NCI-H1105 treated with DMSO at 0.1 percent for 48 hours (cell line): ENCODE measurements around the gene POM121L2.
"Not testable (repeated sequence)": the region's sequence is repeated elsewhere in the genome, so short reads cannot be mapped to it uniquely, and the experiment has no call there.

ENCODE experiments used
- DNase-seq: peaks from one replicate; lab custom pipeline; 2025; lab: John Stamatoyannopoulos, UW

Gene POM121L2

DNA sequence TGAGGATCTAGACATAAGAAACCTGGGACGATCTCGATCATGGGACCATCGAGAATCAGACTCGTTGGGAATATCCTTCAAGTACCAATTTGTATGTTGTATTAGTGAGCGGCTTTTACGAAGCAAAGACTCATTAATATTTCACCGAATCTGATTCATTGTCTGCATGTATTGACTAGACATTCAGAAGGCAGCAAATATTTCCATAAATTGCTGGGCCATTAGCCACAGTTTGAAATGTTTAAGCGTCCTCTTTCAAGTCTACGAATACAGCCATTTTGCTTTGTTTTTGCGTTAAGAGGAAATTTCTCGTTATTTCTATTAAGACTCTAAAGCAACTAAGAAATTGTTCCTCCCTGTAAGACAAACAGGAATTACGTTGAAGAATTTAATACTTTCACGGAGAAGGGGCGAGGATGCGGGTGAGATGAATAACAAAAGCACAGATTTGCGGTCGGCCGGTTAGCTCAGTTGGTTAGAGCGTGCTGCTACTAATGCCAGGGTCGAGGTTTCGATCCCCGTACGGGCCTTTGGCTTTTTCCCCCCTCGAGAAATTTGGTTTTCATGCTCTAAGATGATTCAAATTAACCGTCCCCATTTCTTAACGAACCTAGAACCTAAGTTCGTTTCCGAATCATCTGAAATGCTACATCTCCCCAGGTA is 18.5 kb downstream of the POM121L2 start:
- peak; percentile 70 for DNase-seq

DNA sequence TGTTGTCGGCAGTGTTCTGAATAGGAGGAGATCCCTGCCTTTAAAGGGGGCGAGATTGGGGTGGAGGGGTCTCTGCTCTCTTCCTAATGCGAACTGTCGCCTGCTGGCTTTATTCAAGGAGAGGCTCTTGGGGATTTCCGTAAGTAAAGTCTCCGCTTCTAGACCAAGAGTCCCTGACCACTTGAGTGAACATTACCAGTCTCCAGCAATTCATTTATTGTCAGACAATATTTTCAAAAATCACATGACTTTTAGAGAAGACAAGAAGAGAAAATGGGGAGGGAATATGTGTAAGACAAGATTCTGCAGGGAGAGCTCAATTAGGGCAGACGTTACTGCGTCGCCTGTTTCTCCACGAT is 21.2 kb downstream of the POM121L2 start:
- no peak for DNase-seq

DNA sequence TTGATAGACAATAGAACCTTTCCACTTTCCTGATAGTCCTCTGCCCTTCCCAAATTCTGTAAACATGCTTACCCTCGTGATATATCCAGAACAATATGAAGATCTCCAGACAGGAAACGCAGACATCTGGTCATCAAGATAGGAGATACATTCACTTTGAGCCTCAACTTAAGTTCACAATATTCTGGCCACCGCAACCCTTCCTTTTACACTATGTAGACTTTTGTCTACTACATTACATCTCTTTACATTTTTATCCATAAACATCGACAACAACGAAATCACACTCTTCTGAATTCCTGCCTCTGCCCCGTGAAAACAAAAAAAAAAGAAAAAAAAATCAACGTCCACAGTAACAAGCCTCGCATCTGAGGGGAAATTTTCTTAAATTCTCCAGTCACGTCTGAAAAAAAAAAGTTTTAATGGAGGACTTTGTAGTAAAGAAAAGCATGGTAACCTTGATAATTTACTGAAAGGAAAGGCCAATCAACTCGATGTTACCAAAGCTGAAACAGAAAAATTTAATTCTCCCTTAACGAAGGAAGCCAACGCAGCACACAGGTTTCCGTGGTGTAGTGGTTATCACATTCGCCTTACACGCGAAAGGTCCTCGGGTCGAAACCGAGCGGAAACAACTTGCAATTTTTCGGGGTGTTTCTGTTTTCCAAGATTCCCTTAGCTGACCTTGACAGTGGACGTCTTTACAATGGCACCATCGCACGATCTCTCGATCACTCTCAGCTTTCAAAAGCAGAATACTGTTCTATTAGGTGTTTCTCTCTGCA is 21.8 kb downstream of the POM121L2 start:
- DNase-seq: no peak

DNA sequence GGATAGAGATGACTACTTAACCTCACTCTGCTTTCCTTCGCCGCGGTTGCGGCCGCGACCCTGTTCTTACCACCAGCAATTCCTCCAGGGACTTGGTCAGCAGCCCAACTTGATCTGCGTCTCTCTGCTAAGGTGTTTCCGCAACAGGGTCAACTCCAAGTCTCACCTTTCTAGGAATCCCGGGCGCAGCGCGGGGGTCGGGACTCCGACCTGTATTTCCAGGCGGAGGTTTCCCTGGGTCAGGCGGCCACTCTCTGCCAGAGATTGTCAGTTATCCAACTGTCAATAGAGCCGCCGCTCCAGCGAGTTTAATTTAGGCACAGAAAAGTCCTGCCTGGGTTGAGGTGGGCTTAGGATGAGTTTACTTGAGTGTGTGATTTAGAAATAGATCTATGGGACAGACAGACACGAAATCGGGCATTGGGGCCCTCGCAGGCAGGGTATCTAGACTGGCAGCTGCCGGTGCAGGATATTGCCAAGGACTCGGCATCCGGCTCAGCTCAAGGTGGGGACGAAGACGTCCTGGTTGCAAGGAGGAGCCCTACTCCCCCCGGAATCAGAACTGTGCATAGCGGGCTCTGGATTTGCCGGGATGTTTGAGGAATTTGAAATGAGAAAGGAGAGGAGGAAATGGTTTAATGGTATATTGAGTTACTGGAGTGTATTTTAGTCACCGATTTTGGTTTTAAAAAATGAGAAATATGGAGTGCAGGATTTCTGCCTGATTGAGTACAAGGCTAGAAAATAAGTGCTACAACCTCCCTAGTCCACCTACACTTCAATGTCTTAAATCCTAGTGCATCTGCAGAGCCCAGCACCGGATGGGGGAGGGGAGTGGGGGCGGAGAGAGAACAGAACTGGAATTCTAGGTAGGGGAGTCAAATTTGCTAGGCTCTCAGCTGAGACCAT is 23.7 kb downstream of the POM121L2 start:
- DNase-seq: peak; percentile 12

DNA sequence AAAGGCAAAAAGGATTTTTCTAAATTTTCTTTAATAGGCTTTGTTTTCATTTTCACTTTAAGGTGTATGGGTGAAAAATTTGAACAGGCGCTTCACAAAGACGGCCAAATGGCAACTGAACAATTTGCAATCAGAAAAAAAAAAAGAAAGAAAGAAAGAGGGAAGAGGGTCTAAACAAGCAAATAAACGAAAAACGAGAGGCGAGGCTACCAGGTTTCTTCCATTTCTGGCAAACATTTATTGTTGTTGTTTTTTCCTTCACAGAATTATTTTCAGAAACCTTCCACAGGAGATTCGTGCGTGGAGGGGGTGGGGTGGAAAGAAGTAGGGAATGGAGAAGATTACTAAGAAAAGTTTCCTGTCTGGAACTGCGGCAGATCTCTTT is 24.3 kb downstream of the POM121L2 start:
- DNase-seq: no peak

DNA sequence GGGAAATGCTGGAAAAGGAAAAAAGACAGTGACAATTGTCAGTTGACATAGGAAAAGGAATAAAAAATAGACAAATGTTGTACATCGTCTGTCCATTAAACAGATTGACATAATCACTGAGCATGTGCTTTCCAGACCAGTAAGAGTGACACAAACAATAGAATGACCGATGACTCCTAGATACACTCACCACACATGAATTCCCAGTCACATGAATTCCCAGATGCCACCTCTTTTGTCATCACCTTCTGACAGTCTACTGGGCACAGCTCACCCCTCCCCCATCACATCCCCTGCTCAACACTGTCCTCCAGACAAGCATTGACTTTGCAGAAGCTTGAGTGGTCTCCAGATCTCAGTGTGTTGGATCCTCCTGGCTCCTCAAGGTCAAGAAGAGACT is 25.9 kb downstream of the POM121L2 start:
- DNase-seq: no peak

DNA sequence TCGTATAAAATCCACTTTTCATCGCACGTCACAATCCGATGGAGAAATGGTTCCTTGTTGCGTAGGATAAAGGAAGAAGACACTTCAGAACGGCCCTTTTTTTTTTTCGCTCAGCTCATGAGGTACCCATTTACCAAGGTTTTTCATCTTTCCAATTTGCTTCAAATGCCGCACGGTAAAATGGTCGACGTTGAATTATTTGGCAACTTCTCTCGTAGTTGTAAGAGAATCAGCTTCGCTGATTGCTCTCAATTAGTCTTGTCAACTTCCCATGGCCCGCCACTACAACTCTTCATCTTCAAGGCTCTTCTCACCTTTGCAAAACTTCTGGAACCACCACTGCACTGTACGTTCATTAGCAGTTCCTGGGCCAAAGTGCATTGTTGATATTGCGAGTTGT is 28.8 kb downstream of the POM121L2 start:
- DNase-seq: no peak

DNA sequence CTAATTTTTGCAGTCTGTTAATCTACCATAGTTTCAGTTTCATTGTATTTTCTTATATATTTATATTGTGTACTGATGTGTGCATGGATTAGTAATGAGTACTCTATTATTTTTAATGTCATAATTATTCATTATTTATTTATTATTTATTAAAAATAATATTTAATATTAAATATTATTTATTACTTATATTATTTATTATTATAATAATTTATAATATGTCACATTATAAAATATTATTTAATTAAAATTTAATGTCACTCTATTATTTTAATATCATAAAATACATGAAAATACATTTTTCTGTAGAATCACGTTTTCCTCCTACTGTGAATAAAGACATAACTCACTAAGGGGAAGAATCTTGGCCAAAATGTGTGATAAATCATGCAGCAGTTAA is 30.5 kb downstream of the POM121L2 start:
- DNase-seq: no peak

DNA sequence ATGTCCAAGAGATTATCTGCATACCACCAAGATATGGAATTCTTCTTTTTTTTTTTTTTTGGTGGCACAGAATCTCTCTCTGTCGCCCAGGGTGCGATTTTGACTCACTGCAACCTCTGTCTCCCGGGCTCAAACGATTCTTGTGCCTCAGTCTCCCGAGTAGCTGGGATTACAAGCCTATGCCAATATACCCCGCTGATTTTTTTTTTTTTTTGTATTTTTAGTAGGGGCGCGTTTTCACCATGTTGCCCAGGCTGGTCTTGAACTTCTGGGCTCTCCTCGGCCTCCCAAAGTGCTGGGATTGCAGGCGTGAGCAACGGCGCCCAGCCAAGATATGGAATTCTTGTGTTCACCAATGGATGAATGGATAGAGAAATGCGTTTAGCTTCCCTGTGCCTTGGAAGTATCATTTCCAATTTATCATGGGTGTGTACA is 31.0 kb downstream of the POM121L2 start:
- peak; percentile 19 for DNase-seq

DNA sequence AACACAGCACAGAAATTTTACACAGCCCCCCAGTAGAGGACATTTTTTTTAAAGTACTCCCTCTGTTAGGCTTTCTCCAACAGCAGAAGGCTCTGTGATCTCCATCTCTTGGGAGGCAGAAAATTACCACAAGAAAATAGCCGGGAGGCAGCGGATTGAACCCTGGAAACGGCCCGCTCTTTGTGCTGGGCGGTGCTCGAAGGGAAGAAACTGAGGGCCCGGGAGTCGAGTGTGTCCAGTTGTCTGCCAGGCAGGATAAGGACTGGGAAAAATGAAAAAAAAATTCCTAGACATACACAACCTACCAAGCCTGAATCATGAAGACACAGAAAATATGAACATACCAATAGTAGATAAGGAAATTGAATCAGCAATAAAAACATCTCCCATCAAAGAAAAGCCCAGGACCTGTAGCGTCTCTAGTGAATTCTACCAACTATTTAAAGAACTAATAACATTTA is 31.5 kb downstream of the POM121L2 start:
- peak; percentile 69 for DNase-seq

DNA sequence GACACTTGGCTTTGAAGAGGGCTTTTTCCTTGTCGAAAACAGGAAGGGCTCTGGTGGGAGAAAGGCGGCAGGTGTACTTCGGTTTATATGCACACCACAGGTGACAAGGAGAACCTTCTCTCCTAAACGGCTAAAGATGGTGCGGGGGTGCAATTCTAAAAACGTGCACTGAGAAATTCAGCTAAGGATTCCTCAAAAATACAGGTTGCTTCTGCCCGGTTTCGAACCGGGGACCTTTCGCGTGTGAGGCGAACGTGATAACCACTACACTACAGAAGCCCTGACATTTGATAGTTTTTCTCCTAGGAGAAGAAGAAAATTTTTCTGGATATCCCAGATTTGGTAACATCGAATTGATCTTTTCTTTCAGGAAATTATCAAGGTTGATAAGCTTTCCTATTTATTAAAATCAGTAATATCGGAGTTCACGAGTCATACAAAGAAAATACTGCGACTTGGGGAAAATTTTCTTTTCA is 32.0 kb downstream of the POM121L2 start:
- peak; percentile 71 for DNase-seq

DNA sequence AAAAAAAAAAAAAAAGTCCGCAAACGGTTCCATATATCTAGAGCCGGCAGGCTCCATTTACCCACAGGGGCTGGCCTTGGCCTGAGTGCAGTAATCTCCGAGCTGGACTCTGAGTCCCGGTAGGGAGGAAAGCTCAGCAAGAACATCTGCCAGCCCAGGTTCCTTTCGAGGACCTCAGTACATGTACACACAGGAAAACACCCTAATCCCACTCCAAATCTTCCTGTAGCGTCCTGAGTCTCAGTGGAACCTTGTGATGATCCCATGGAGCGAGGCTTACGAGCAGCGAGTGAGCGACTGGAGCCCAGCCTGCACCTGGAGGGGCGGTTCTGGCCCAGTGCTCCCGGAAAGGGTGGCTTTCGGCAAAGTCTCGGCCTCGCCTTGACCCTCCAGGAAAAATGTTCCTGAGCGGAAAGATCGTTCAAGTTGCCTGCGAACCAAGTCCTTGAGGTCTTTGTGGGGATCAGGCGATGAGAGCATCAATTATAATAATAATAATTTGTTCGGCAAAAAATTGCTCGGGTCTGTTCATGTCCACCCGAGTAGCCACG is 32.5 kb downstream of the POM121L2 start:
- DNase-seq: peak; percentile 70

DNA sequence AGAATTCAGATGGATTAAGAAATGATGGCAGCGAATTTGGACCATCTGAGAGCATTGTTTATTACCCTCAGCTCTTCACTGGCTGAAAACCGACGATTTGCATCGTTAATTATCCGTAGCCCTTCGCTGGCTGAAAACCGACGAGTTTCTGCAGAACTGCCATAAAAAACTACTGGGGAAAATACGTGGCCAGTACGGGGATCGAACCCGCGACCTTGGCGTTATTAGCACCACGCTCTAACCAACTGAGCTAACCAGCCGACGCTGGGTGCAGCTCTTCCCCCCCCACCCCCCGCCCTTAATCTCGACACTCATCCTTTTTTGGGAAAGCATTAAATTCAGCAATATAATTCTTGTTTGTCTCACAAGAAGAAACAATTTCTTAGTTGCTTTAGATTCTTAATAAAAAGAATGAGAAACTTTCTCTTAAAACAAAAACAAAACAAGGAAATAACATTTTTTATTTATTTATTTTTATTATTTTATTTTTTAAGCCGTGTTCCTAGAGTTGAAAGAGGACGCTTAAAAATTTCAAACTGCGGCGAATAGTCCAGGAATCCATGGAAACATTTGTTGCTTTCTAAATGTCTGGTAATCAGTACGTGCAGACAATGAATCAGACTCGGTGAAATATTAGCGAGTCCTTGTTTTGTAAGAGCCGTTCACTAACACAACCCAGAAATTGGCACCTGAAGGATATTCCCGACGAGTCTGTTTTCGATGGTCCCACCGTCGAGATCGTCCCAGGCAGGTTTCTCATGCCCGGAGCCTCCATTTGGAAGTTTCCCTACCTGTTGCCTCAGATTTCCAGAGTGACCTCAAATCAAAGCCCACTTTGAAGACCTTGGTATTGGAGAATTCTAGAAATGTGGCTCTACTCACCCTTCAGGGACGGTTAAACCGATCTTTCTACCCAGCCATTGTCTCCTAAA is 36.8 kb downstream of the POM121L2 start:
- no peak for DNase-seq

DNA sequence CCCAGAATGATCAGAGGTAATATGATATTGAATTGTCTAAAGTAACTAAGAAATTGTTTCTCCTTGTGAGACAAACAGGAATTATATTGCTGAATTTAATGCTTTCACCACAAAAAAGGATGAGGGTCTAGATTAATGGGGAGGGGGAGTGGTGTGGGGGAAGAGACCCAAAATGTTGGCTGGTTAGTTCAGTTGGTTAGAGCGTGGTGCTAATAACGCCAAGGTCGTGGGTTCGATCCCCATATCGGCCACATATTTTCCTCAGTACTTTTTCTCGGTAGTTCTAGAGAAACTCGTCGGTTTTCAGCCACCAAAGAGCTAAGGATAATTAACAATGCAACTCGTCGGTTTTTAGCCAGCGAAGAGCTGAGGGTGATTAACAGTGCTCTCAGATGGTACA is 38.3 kb downstream of the POM121L2 start:
- DNase-seq: no peak

DNA sequence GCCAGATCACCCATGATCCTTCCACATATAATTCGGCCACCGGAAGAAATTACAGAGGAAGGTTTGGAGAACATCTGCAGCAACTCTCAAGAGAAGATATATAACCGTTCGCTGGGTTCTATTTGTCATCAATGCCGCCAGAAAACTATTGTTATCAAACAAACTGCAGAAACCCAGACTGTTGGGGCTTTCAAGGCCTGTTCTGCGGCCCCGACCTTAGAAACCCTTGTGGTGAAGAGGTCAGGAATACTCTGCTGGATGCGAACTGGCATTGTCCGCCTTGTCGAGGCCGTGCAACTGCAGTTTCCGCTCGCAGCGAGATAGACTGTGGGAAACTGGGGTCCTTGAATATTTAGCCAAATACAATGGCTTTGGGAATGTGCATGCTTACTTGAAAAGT is 43.3 kb downstream of the POM121L2 start:
- DNase-seq: no peak

DNA sequence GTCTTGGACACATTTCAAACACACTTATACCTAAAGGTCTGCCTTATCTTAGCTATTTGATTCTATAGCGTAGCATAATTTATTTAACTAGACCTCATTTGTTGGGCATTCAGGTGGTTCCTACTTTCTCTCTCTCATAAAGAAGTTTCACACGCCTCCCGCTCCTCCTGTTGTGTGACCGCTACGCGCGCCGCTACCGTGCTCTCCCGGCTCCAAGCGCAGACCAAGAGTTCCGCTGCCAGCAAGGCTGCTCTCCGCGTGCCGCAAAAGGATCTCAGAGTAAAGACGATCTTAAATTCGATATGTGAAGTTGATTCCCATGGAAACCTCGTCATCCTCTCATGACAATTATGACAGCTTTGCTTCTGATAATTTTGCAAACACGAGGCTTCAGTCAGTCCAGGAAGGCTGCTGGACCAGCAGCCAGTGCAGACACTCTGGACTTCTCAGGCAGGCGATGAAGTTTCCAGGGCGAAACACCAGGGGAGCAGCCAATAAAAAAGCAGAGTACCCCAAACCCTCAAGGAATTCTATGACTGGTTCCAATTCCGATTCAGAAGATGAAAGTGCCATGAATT is 44.1 kb downstream of the POM121L2 start:
- DNase-seq: no peak

DNA sequence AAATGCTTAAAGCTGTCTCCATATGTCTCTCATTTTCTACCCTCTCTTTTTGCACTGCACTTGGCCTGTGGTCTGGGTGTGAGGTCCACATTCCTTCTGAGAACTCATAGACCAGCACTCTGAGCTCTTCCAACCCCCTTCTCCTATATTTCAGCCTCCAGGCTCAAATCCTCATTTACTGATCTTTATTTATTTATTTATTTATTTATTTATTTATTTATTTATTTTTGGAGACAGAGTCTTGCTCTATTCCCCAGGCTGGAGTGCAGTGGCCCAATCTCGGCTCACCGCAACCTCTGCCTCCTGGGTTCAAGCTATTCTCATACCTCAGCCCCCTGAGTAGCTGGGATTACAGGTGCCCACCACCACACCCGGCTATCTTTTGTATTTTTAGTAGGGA is 45.1 kb downstream of the POM121L2 start:
- not testable (repeated sequence) for DNase-seq

DNA sequence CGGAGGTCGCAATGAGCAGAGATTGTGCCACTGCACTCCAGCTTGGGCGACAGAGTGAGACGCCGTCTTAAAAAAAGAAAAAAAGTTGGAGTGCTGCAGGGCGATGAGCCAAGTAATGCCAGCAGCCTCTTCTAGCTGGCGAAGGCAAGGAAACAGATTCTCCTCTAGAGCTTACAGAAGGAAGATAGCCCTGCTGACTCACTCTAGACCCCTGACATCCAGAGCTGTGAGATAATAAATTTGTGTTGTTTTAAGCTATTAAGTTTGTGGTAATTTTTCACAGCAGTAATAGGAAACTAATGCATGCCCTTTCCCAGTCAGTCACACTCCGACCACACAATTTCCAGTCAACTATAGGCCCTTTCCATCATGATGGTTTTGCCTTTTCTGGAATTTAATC is 48.2 kb downstream of the POM121L2 start:
- DNase-seq: no peak

DNA sequence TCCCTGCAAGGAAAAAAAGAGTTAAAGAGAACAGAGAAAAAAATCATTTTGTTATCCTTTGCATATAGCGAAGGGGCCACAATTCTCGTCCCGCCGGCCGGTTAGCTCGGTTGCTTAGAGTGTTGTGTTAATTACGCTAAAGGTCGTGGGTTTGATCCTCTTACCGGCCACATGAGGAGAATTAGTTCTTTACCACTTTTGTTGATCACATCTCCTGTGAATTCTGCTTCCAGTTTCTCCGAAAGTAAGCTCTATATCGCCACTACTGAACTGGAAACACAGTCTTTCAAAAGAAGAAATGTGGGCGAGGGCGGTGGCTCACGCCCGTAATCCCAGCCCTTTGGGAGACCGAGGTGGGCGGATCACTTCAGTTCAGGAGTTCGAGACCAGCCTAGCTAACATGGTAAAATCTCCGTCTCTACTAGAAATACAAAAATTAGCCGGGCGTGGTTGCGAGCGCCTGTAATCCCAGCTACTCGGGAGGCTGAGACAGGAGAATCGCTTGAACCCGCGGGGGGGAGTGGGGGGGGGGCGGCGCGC is 51.2 kb downstream of the POM121L2 start:
- DNase-seq: no peak

DNA sequence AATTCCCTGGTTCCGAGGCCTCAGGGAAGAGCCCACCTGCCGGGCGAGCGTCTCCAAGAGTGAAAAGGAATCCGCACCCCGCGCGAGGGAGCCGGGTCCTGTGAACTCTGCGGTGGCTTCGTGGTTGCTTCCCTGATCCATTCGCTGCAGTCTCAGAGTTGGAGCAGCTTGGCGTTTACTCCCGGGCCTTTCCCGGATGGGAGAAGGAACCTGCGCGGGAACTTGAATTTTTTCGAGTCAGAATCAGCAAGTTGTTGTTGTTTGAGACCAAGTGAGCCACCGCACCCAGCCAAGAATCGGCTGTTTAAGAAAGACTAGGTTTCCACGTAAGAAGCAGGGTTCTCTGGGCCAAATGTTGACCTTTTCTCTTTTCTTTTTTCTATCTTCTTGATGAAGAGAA is 51.7 kb downstream of the POM121L2 start:
- no peak for DNase-seq
